Heart left ventricle (tissue), 13 donors: Measurements from ENCODE around the gene GNAO1.

Source experiments
- CTCF ChIP-seq, 12 donors: fragments of 200-600 bp; sonication (generic) in 4 of 12; IDR thresholded peaks; one replicate each; pipeline versions ENCODE4 v1.5.0 to v1.8.0; 2018 to 2022; ENCODE audit warnings: antibody characterized with exemption in 12 of 12, mild to moderate bottlenecking in 5 of 12
- POLR2A ChIP-seq, 2 donors: fragments of 450-650 bp; IDR thresholded peaks; one replicate each; pipeline ENCODE4 v1.6.1; 2017; ENCODE audit warnings: antibody characterized with exemption in 2 of 2, mild to moderate bottlenecking in 2 of 2, moderate library complexity in 2 of 2
- donor health status: ischemic (EF 13 %, LVEDD 7.1; RV severe dilation, severe dysfunction).
- donor health status: DM: no; HTN: yes; CAD: no.
- donor health status: DM: no; HTN: no; CAD: no.
- donor health status: ischemic (EF 25% LVEDD 6.9; RV normal size, moderate dysfunction).
- donor health status: ischemic (EF 25% LVEDD 5.7; RV mildly dilated, moderate dysfunction).
- donor health status: ischemic (EF 35%, LVEDD 5.7; RV mildly dilated, moderate dysfunction).
- donor health status: nonischemic (EF 11% LVEDD 7.7; RV severe dilation, severe dysfunction).
- donor health status: DM: yes; HTN: yes; CAD: no.
- donor health status: PGD.
- donor health status: ischemic (EF 29% LVEDD 5.4; RV normal size, mild dysfunction).
- donor health status: nonischemic (EF 23%, LVEDD 6.1; RV moderate dilation, normal function).

GRCh38 chr16:56368545-56368944 lies 177.3 kb downstream of the GNAO1 start:
- no peak for TF ChIP-seq CTCF (IDR thresholded peaks at IDR 0.05)
- TF ChIP-seq POLR2A (IDR thresholded peaks at IDR 0.05): no peak
